PC-3 (cell line): ENCODE measurements around the gene ST7.

Source experiments
- EZH2 ChIP-seq: fragments of 300-600 bp; sonication (generic); IDR thresholded peaks from one replicate; pipeline ENCODE4 v1.6.1; 2017; ENCODE audit warnings: antibody characterized with exemption, mild to moderate bottlenecking, low read length; ENCODE audit not compliant: unreplicated experiment
- TF ChIP-seq, protein P1 (sequence below): fragments of 300-600 bp; sonication (generic); conservative IDR thresholded peaks from 2 replicates; pipeline ENCODE4 v1.5.1; 2017; ENCODE audit warnings: antibody characterized with exemption, low read depth, mild to moderate bottlenecking, low read length

DNA sequence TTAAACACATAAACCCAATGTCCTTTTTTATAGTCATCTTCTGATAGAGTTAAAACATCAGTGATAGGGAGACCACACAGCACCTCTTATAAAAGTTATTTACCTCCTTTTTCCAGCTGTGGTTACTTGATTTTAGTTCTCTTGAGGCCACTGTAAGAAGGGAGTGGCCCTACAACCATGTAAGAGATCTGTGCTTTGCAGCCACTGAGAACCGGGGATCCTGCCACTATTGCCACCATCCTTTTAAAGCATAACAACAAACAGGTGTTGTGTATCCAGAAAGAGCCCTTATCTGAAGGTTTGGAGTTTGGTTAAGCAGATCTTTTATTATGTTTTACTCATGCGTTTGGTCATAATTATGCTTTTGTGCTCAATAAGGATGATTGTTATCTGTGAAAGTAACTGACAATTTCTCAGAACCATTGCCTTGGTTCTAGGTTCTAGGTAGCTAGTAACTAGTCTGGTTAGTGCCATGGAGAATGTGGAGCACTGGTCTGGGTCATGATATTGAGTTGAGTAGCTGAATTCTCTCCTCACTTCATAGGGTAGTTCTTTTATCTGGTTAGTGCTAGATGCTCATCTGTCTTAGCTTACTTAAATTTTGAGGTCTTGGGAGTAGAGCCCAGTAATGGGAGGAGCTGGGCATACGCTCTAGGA lies 56.5 kb downstream of the ST7 start:
- TF ChIP-seq, protein P1, sequence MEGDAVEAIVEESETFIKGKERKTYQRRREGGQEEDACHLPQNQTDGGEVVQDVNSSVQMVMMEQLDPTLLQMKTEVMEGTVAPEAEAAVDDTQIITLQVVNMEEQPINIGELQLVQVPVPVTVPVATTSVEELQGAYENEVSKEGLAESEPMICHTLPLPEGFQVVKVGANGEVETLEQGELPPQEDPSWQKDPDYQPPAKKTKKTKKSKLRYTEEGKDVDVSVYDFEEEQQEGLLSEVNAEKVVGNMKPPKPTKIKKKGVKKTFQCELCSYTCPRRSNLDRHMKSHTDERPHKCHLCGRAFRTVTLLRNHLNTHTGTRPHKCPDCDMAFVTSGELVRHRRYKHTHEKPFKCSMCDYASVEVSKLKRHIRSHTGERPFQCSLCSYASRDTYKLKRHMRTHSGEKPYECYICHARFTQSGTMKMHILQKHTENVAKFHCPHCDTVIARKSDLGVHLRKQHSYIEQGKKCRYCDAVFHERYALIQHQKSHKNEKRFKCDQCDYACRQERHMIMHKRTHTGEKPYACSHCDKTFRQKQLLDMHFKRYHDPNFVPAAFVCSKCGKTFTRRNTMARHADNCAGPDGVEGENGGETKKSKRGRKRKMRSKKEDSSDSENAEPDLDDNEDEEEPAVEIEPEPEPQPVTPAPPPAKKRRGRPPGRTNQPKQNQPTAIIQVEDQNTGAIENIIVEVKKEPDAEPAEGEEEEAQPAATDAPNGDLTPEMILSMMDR: no peak
- no peak for TF ChIP-seq EZH2
